GM12892 (cell line): Measurements from ENCODE around the gene PPP1R3E.

ENCODE experiments used
- POLR2AphosphoS5 ChIP-seq: IDR thresholded peaks from 2 replicates; pipeline ENCODE4 v1.6.1; 2011; ENCODE audit warnings: low read depth, low read length, control low read depth
- TAF1 ChIP-seq: IDR thresholded peaks from 2 replicates; pipeline ENCODE4 v1.6.1; 2011; ENCODE audit warnings: low read depth, mild to moderate bottlenecking, control low read depth, low read length, borderline replicate concordance

- no peak for TF ChIP-seq POLR2AphosphoS5
- TF ChIP-seq TAF1 = no peak
Measured at GRCh38 chr14:23299211-23299957, 3.3 kb downstream of the PPP1R3E start.
